GM23338 (cell line): ENCODE measurements around the gene PNMA5. TPM values are rescaled to one million over a fixed set of nuclear protein-coding genes. Genes with fewer than 3 reads are reported as not detected.
"Not testable (repeated sequence)": the region's sequence is repeated elsewhere in the genome, so short reads cannot be mapped to it uniquely, and the experiment has no call there.

ENCODE experiments used
- ATAC-seq: fragments of 200-7000 bp; cut with Tn5 transposase; 3 replicates; pipeline ENCODE4 v1.9.1; 2020
- DNase-seq: peaks from one replicate; pipeline ENCODE4 v3.0.0-alpha.2; 2015; ENCODE audit warnings: low spot score
- H2AFZ ChIP-seq: fragments of 200-600 bp; sonication (generic); 2 replicates; pipeline ENCODE4 v1.8.0; 2016; ENCODE audit warnings: antibody characterized with exemption, mild to moderate bottlenecking, moderate library complexity
- H3F3A ChIP-seq: fragments of 200-600 bp; sonication (generic); replicated peaks from 2 replicates; pipeline ENCODE4 v1.8.0; 2017; ENCODE audit warnings: antibody characterized with exemption, mixed run types, low read depth
- H3K27ac ChIP-seq: fragments of 200-600 bp; sonication (generic); 2 replicates; pipeline ENCODE4 v1.6.1; 2016; ENCODE audit warnings: low read depth
- H3K27me3 ChIP-seq: fragments of 200-600 bp; sonication (generic); 2 replicates; pipeline ENCODE4 v1.8.0; 2016; ENCODE audit warnings: mild to moderate bottlenecking, mixed run types, moderate library complexity; ENCODE audit not compliant: insufficient read depth
- H3K36me3 ChIP-seq: fragments of 200-600 bp; sonication (generic); 2 replicates; pipeline ENCODE4 v1.8.0; 2016; ENCODE audit warnings: mild to moderate bottlenecking; ENCODE audit not compliant: insufficient read depth
- H3K4me1 ChIP-seq: fragments of 200-600 bp; sonication (generic); 2 replicates; pipeline ENCODE4 v1.8.0; 2016; ENCODE audit warnings: mild to moderate bottlenecking, moderate library complexity; ENCODE audit not compliant: insufficient read depth
- H3K4me2 ChIP-seq: fragments of 200-600 bp; sonication (generic); 2 replicates; pipeline ENCODE4 v1.7.1; 2017; ENCODE audit warnings: mixed run types
- H3K4me3 ChIP-seq: fragments of 200-600 bp; sonication (generic); 2 replicates; pipeline ENCODE4 v1.6.1; 2016; ENCODE audit warnings: mixed run types
- H3K79me2 ChIP-seq: fragments of 200-600 bp; sonication (generic); replicated peaks from 2 replicates; pipeline ENCODE4 v1.8.0; 2017; ENCODE audit warnings: mild to moderate bottlenecking; ENCODE audit not compliant: insufficient read depth
- H3K9me2 ChIP-seq: fragments of 200-600 bp; sonication (generic); 2 replicates; pipeline ENCODE4 v1.8.0; 2017; ENCODE audit not compliant: insufficient read depth
- H4K20me1 ChIP-seq: fragments of 200-600 bp; sonication (generic); replicated peaks from 2 replicates; pipeline ENCODE4 v1.8.0; 2017; ENCODE audit warnings: mild to moderate bottlenecking; ENCODE audit not compliant: insufficient read depth
- H3K27ac Mint-ChIP-seq: 2 replicates; pipeline ENCODE4 v1.8.0; 2020; ENCODE audit warnings: inconsistent platforms, mild to moderate bottlenecking, moderate library complexity, mixed read lengths
- H3K27me3 Mint-ChIP-seq: 3 replicates; pipeline ENCODE4 v1.8.0; 2022; ENCODE audit warnings: low read depth, mild to moderate bottlenecking, moderate library complexity, mixed read lengths, inconsistent platforms; ENCODE audit not compliant: insufficient read depth, poor library complexity
- H3K36me3 Mint-ChIP-seq: 3 replicates; pipeline ENCODE4 v1.8.0; 2021; ENCODE audit warnings: low read depth, mild to moderate bottlenecking, inconsistent platforms, moderate library complexity, mixed read lengths
- H3K4me1 Mint-ChIP-seq: 3 replicates; pipeline ENCODE4 v1.8.0; 2020; ENCODE audit warnings: mild to moderate bottlenecking, inconsistent platforms, mixed read lengths
- H3K4me3 Mint-ChIP-seq: 3 replicates; pipeline ENCODE4 v1.8.0; 2021; ENCODE audit warnings: moderate library complexity, mild to moderate bottlenecking, inconsistent platforms, mixed read lengths
- H3K9me3 Mint-ChIP-seq: 3 replicates; pipeline ENCODE4 v1.8.0; 2020; ENCODE audit warnings: moderate library complexity, mild to moderate bottlenecking, inconsistent platforms, mixed read lengths
- CREB1 ChIP-seq: fragments of 250-450 bp; sonication (Bioruptor Pico); IDR thresholded peaks from 2 replicates; pipeline ENCODE4 v1.5.0; 2020; ENCODE audit warnings: low read depth, mild to moderate bottlenecking, moderate library complexity
- CTCF ChIP-seq, 2 experiments: fragments of 200-600 bp in 1 of 2; sonication (generic) in 1 of 2; conservative IDR thresholded peaks; 2 replicates each; pipeline versions ENCODE4 v1.5.1 to v1.6.1; 2016 to 2017; ENCODE audit warnings: antibody characterized with exemption in 2 of 2, low read depth in 2 of 2, mild to moderate bottlenecking in 2 of 2, moderate library complexity in 1 of 2
- EZH2 ChIP-seq: fragments of 200-600 bp; sonication (generic); IDR thresholded peaks from one replicate; pipeline ENCODE4 v1.8.0; 2017; ENCODE audit warnings: antibody characterized with exemption, mild to moderate bottlenecking, low read depth; ENCODE audit not compliant: unreplicated experiment
- EZH2phosphoT487 ChIP-seq: fragments of 200-600 bp; sonication (generic); IDR thresholded peaks from one replicate; pipeline ENCODE4 v1.8.1; 2018; ENCODE audit warnings: antibody characterized with exemption; ENCODE audit not compliant: unreplicated experiment
- POLR2AphosphoS5 ChIP-seq: IDR thresholded peaks from 2 replicates; pipeline ENCODE4 v1.6.1; 2016; ENCODE audit warnings: antibody characterized with exemption, low read depth
- STAT1 ChIP-seq: IDR thresholded peaks from one replicate; pipeline ENCODE4 v1.6.1; 2016; ENCODE audit warnings: antibody characterized with exemption; ENCODE audit not compliant: unreplicated experiment
- polyA plus RNA-seq: library from polyadenylated mRNA; unstranded; fragments of >200 nt; fragmentation: Nextera tagmentation; extraction: Ambion mirVana; gene quantifications from 2 replicates; pipeline ENCODE4 v1.2.1, GENCODE V29; 2016
- total RNA-seq: library from RNA; depleted of rRNA; stranded (reverse); fragments of >200 nt; shearing (Covaris generic); gene quantifications from 2 replicates; pipeline ENCODE4 v1.2.3, GENCODE V29; 2014
- TF ChIP-seq, protein P1 (sequence below): IDR thresholded peaks from one replicate; pipeline ENCODE4 v1.6.1; 2018; ENCODE audit warnings: antibody characterized with exemption; ENCODE audit not compliant: unreplicated experiment

Gene PNMA5
- total and polyA plus RNA-seq, 2 experiments from 2014 or later: 0.24 to 0.49 TPM

DNA sequence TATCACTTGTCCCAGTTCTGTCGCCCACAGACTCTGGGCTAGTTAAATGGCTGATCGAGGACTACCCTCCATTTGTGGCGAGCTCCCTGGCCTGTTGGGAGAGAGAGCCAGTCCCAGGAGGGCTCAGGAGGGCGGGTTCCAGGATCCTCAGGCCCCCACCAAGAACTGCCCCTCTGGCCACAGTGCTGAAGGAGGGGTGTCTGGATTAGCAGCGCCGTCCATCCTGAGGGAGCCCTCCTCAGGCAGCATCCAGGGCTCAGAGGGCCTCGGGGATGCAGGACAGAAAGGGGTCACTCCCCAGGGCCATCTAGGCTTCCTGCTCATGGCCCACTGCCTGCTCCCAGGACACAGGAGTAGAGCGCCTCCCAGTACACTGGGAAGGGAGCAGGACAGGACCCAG lies 6.1 kb downstream of the PNMA5 start (continued):
- TF ChIP-seq, protein P1, sequence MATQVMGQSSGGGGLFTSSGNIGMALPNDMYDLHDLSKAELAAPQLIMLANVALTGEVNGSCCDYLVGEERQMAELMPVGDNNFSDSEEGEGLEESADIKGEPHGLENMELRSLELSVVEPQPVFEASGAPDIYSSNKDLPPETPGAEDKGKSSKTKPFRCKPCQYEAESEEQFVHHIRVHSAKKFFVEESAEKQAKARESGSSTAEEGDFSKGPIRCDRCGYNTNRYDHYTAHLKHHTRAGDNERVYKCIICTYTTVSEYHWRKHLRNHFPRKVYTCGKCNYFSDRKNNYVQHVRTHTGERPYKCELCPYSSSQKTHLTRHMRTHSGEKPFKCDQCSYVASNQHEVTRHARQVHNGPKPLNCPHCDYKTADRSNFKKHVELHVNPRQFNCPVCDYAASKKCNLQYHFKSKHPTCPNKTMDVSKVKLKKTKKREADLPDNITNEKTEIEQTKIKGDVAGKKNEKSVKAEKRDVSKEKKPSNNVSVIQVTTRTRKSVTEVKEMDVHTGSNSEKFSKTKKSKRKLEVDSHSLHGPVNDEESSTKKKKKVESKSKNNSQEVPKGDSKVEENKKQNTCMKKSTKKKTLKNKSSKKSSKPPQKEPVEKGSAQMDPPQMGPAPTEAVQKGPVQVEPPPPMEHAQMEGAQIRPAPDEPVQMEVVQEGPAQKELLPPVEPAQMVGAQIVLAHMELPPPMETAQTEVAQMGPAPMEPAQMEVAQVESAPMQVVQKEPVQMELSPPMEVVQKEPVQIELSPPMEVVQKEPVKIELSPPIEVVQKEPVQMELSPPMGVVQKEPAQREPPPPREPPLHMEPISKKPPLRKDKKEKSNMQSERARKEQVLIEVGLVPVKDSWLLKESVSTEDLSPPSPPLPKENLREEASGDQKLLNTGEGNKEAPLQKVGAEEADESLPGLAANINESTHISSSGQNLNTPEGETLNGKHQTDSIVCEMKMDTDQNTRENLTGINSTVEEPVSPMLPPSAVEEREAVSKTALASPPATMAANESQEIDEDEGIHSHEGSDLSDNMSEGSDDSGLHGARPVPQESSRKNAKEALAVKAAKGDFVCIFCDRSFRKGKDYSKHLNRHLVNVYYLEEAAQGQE: no peak
- no peak for TF ChIP-seq CTCF (conservative IDR thresholded peaks at IDR 0.05; ENCODE audit: low read depth in 2 of 2)

DNA sequence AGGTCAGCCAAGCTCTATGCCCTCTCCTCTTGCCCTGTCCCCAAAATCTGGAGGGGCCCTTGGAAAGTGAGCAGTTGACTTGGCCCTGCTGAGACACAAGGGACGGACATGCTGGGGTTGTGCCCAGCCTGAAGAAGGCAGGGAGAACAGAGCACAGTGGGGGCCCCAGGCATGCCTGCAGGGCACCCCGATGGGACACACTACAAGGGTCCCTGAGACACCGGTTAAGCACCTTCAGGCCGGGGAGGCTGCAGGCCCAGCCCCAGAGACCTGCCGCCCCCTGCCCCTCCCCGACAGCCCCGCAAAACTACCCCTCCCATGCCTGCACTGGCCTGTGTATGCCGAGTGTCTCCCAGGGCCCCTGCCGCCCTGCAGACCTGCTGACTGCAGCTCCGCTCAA lies 6.8 kb downstream of the PNMA5 start:
- H3K79me2 ChIP-seq, H3K9me2 ChIP-seq, H3K4me1 ChIP-seq, H3K4me1 Mint-ChIP-seq, H2AFZ ChIP-seq, H3K27me3 ChIP-seq, H4K20me1 ChIP-seq, H3K4me2 ChIP-seq, H3K27me3 Mint-ChIP-seq, ATAC-seq, H3K4me3 Mint-ChIP-seq, H3K36me3 Mint-ChIP-seq, H3F3A ChIP-seq, H3K27ac Mint-ChIP-seq, H3K36me3 ChIP-seq, H3K9me3 Mint-ChIP-seq, H3K27ac ChIP-seq, DNase-seq, H3K4me3 ChIP-seq: not testable (repeated sequence)

DNA sequence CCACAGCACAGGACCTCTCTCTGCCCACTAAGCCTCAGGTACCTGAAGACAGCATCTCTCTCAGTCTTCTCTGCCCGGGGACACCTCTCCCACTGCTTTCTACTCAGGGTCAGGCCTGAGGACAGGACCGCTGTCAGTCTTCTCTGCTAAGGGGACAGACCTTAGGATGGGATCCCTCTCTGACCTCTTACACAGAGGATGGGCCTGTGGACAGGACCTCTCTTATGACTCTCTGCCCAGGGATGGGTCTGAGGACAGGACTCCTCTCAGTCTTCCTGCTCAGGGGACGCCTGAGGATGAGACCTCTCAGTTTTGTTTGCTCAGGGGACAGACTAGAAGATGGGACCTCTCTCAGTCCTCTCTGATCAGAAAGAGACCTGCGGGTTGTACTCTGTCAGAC lies 8.5 kb downstream of the PNMA5 start:
- H3K36me3 Mint-ChIP-seq, H2AFZ ChIP-seq, H3F3A ChIP-seq, H3K4me1 ChIP-seq, H3K4me2 ChIP-seq, H3K4me3 ChIP-seq, H3K36me3 ChIP-seq, H4K20me1 ChIP-seq, H3K27ac ChIP-seq, H3K9me3 Mint-ChIP-seq, ATAC-seq, H3K27ac Mint-ChIP-seq, H3K4me1 Mint-ChIP-seq, DNase-seq, H3K27me3 Mint-ChIP-seq, H3K79me2 ChIP-seq, H3K27me3 ChIP-seq, H3K9me2 ChIP-seq, H3K4me3 Mint-ChIP-seq: not testable (repeated sequence)

DNA sequence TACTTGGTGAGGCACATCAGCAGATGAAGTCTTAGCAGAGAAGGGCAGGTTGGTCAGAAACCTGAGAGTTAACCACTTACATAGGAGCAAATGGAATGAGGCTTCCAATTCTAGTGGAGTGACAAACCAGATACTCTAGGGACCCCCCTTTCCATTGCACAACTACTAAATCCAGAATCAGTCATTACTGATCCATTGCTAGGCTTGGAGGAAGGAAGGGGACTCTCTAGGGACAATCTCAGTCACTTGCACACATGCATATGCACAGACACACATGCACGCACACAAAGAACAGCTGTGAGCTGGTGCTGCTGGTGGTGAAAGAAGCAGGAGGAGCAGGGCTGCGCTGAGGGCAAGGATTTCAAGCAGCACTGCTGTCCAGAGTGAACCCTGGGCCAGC lies 25.7 kb downstream of the PNMA5 start:
- Mint-ChIP-seq H3K4me1 (no peaks in the 10 kb centered on the region), H3K27me3 (no peaks in the 10 kb centered on the region), H3K27ac (no peak overlapping the region), H3K9me3 (no peaks in the 10 kb centered on the region), H3K36me3 (peaks cover 4% of the 10 kb centered on the region; the same call in 1 of the 3 replicates), H3K4me3 (no peak overlapping the region)
- Histone ChIP-seq H3K4me3 (no peak overlapping the region), H3K27me3 (no peaks in the 10 kb centered on the region), H3K4me1 (no peaks in the 10 kb centered on the region), H4K20me1 (no peaks in the 10 kb centered on the region), H3F3A (no peaks in the 10 kb centered on the region), H3K36me3 (no peaks in the 10 kb centered on the region), H3K4me2 (no peak overlapping the region), H2AFZ (no peak overlapping the region), H3K27ac (no peak overlapping the region), H3K9me2 (no peaks in the 10 kb centered on the region), H3K79me2 (no peaks in the 10 kb centered on the region)
- ATAC-seq (no peak), DNase-seq (no peak)
- TF ChIP-seq POLR2AphosphoS5: no peak
- TF ChIP-seq EZH2phosphoT487: no peak
- TF ChIP-seq EZH2: no peak
- TF ChIP-seq STAT1: no peak
- TF ChIP-seq, protein P1: no peak
- no peak for TF ChIP-seq CREB1 (CRISPR knock-in tag)
